Adrenal gland (tissue), 5 donors: ENCODE results near the gene MYH6.

Source experiments
- CTCF ChIP-seq, 6 experiments: fragments of 450-650 bp in 4 of 6; fragments of 200-600 bp in 2 of 6; sonication (generic) in 1 of 6; IDR thresholded peaks; 1 replicate in 5 of 6; 2 replicates in 1 of 6; pipeline versions ENCODE4 v1.5.1 to v1.8.0; 2016 to 2021; ENCODE audit warnings: antibody characterized with exemption in 6 of 6, mild to moderate bottlenecking in 2 of 6, moderate library complexity in 1 of 6
- POLR2A ChIP-seq, 2 donors: fragments of 450-650 bp; IDR thresholded peaks; one replicate each; pipeline ENCODE4 v1.6.1; 2017; ENCODE audit warnings: antibody characterized with exemption in 2 of 2, mild to moderate bottlenecking in 2 of 2, moderate library complexity in 1 of 2
- donor health status: DM: no; HTN: no; CAD: no.

- TF ChIP-seq CTCF (IDR thresholded peaks at IDR 0.05) (no peak), POLR2A (IDR thresholded peaks at IDR 0.05) (no peak)
Observed at GRCh38 chr14:23396126-23396525, 11.9 kb downstream of the MYH6 start.
